CD4-positive, alpha-beta memory T cell (primary cell): ENCODE results near the gene IDI2. TPM values are rescaled to one million over a fixed set of nuclear protein-coding genes. Genes with fewer than 3 reads are reported as not detected.
A peak's percentile ranks its signal among the peaks of the same experiment; 100 is the strongest.

Experiments
- CTCF ChIA-PET: fragments of 350-600 bp; sonication (Branson Sonifier 250); formaldehyde crosslinking; loops from one replicate; lab custom pipeline; 2021; ENCODE audit warnings: inconsistent platforms; ENCODE audit not compliant: partially characterized antibody; lab: Charles Lee
- POLR2A ChIA-PET: fragments of 350-600 bp; sonication (Branson Sonifier 250); formaldehyde crosslinking; loops from one replicate; lab custom pipeline; 2021; ENCODE audit not compliant: partially characterized antibody; lab: Charles Lee
- DNase-seq, 5 donors: peaks; one replicate each; pipeline versions ENCODE4 v3.0.0 to v3.0.0-alpha.2; 2020 to 2022; ENCODE audit warnings: mixed read lengths in 1 of 5
- H3K27ac ChIP-seq: one replicate; pipeline ENCODE4 v1.7.0; 2013; ENCODE audit warnings: low read depth, low read length
- H3K27me3 ChIP-seq: 2 replicates; pipeline ENCODE4 v1.7.0; 2013; ENCODE audit warnings: mild to moderate bottlenecking, low read length, moderate library complexity; ENCODE audit not compliant: insufficient read depth
- H3K36me3 ChIP-seq: 2 replicates; pipeline ENCODE4 v1.7.0; 2013; ENCODE audit warnings: mild to moderate bottlenecking, low read length, moderate library complexity; ENCODE audit not compliant: insufficient read depth
- H3K4me1 ChIP-seq: 2 replicates; pipeline ENCODE4 v1.7.0; 2013; ENCODE audit warnings: mild to moderate bottlenecking, low read length, moderate library complexity; ENCODE audit not compliant: insufficient read depth
- H3K4me3 ChIP-seq, 2 donors: one replicate each; pipeline ENCODE4 v1.7.0; 2013; ENCODE audit warnings: low read length in 2 of 2, mild to moderate bottlenecking in 1 of 2
- H3K9me3 ChIP-seq, 2 donors: one replicate each; pipeline ENCODE4 v1.7.0; 2013; ENCODE audit warnings: low read length in 2 of 2, control low read depth in 1 of 2; ENCODE audit not compliant: control insufficient read depth in 1 of 2
- H3K27ac Mint-ChIP-seq, 7 donors: one replicate each; pipeline ENCODE4 v1.8.0; 2020 to 2021; ENCODE audit warnings: mixed read lengths in 7 of 7, mild to moderate bottlenecking in 6 of 7, inconsistent platforms in 3 of 7, moderate library complexity in 3 of 7
- H3K27me3 Mint-ChIP-seq, 2 donors: one replicate each; pipeline ENCODE4 v1.8.0; 2020 to 2021; ENCODE audit warnings: mixed read lengths in 2 of 2
- H3K36me3 Mint-ChIP-seq, 2 donors: one replicate each; pipeline ENCODE4 v1.8.0; 2020 to 2021; ENCODE audit warnings: mixed read lengths in 2 of 2, inconsistent platforms in 1 of 2, mild to moderate bottlenecking in 1 of 2
- H3K4me1 Mint-ChIP-seq, 4 donors: one replicate each; pipeline ENCODE4 v1.8.0; 2020 to 2021; ENCODE audit warnings: mixed read lengths in 4 of 4, mild to moderate bottlenecking in 1 of 4
- H3K4me3 Mint-ChIP-seq, 8 donors: one replicate each; pipeline ENCODE4 v1.8.0; 2020 to 2021; ENCODE audit warnings: mixed read lengths in 8 of 8, mild to moderate bottlenecking in 7 of 8, moderate library complexity in 6 of 8, inconsistent platforms in 3 of 8
- H3K9me3 Mint-ChIP-seq, 8 donors: one replicate each; pipeline ENCODE4 v1.8.0; 2020 to 2021; ENCODE audit warnings: mixed read lengths in 8 of 8, mild to moderate bottlenecking in 5 of 8, inconsistent platforms in 3 of 8, moderate library complexity in 1 of 8
- intact Hi-C: fragments of 100-400 bp; cut with micrococcal nuclease; formaldehyde crosslinking; loops from one replicate; pipeline ENCODE4 v1.15.1; 2023
- polyA plus RNA-seq, 2 donors: library from polyadenylated mRNA; unstranded; fragments of 300-500 nt; fragmentation: Illumina TruSeq; gene quantifications; one replicate each; pipeline ENCODE4 v1.2.3, GENCODE V29; 2021
- total RNA-seq, 2 experiments: library from RNA; stranded (reverse); gene quantifications; one replicate each; pipeline ENCODE4 v1.2.3, GENCODE V29; 2021

IDI2 gene
- total and polyA plus RNA-seq, 4 experiments from 2014 or later = not detected

DNA sequence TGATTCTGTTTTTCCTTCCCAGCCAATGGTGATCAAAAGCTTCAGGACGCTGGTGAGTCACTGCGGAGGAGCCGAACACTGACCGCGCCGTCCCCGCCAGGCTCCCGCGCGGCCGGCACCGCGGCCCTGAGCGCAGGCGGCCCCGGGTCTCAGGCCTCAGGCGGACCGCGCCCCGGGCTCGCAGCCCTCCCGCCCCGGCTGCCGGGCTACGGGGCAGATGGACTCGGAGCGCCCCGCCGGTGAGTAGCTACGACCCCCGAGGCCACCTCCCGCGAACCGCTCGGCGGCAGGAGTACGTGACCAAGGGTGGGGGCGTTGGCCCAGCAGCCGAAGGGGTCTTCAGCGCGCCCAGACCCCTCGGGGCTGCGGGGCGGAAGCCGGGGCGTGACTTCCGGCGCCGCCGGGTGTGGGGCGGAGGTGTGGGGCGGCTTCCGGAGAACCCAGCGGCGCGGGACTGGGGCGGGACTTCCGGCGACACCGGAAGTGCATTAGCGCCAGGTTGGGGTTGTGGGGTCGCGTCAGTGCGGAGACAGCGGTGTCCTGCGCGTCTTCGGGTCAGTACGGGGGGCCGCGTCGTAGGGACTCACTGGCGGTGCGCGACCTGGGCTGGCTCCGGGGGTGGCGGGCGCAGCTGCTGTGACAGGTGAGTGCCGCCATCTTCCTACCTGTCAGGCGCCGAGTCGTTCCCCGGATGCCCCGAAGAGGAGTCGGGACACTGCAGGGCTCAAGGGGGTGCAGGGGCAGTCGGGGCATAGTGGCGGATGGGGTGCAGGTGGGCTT is 30.9 kb upstream of the IDI2 start, which contains the start of gene WDR37:
WDR37 (plus strand) TSS at position 60 of the 780 bp plus-strand sequence. CDS start 15,771 bp downstream, outside the sequence.
- intact Hi-C loops = loop anchor here (1.0 kb wide), 1 partner anchor 8 kb away; no protein-coding TSS in a partner anchor
- Histone ChIP-seq H3K4me1 (peaks cover 74% of the 10 kb centered on the region), H3K36me3 (peaks cover 18% of the 10 kb centered on the region), H3K27me3 (no peaks in the 10 kb centered on the region), H3K9me3 (no peaks in the 10 kb centered on the region), H3K27ac (peak within 1 kb of the TSS; percentile 98), H3K4me3 (peak within 1 kb of the TSS; percentile 67 to 89)
- ChIA-PET POLR2A (interaction anchor here (1.2 to 3.6 kb wide), 7 partner anchors 8 to 71 kb away, joined by 3 to 22 read pairs (median 6); partner anchors contain the start of genes GTPBP4 and IDI1), CTCF (interaction anchor here (1.5 to 1.6 kb wide), 2 partner anchors 11 to 70 kb away, joined by 3 to 4 read pairs; no protein-coding TSS in a partner anchor)
- Mint-ChIP-seq H3K4me1 (peaks cover 55 to 97% (median 76%) of the 10 kb centered on the region in 4 donors), H3K36me3 (peaks cover 0 to 52% of the 10 kb centered on the region in 2 donors), H3K27ac (peak within 1 kb of the TSS; percentile 93 to 99 (median 95)), H3K27me3 (no peaks in the 10 kb centered on the region), H3K4me3 (peak within 1 kb of the TSS; percentile 94 to 98 (median 96)), H3K9me3 (no peaks in the 10 kb centered on the region)
- DNase-seq = peak; percentile 86 to 89 (median 87)

DNA sequence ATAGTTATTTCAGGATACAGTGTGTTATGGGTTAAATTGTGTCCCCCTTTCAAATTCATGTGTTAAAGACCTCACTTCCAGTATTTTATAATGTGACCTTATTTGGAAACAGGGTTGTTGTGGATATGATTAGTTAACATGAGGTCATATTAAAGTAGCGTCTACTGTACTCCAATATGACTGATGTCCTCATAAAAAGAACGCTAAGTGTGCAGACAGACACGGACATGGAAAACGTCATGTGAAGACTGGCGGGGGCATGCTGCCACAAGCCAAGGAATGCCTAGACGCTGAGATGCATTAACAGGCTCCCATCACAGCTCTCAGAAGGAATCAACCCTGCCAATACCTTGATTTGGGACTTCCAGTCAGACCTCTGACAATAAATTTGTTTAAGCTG is 29.0 kb upstream of the IDI2 start:
- intact Hi-C loops = no loop called here
- Mint-ChIP-seq H3K27me3 (no peaks in the 10 kb centered on the region), H3K36me3 (peaks cover 0 to 53% of the 10 kb centered on the region in 2 donors), H3K27ac (peak overlapping the region; percentile 32 to 99 (median 61)), H3K9me3 (no peaks in the 10 kb centered on the region), H3K4me1 (peaks cover 45 to 97% (median 71%) of the 10 kb centered on the region in 4 donors), H3K4me3 (peak overlapping the region; percentile 11 to 91 (median 70))
- H3K27me3 ChIP-seq = no peaks in the 10 kb centered on the region
- ChIA-PET POLR2A (interaction anchor here (3.6 kb wide), 1 partner anchor 10 kb away, joined by 22 read pairs; no protein-coding TSS in a partner anchor), CTCF (interaction anchor here (1.6 kb wide), 1 partner anchor 10 kb away, joined by 3 read pairs; no protein-coding TSS in a partner anchor)
- H3K9me3 ChIP-seq = no peaks in the 10 kb centered on the region
- H3K4me1 ChIP-seq = peaks cover 74% of the 10 kb centered on the region
- H3K36me3 ChIP-seq = peaks cover 18% of the 10 kb centered on the region
- no peak for DNase-seq
- H3K27ac ChIP-seq = no peak overlapping the region
- H3K4me3 ChIP-seq = no peak overlapping the region

DNA sequence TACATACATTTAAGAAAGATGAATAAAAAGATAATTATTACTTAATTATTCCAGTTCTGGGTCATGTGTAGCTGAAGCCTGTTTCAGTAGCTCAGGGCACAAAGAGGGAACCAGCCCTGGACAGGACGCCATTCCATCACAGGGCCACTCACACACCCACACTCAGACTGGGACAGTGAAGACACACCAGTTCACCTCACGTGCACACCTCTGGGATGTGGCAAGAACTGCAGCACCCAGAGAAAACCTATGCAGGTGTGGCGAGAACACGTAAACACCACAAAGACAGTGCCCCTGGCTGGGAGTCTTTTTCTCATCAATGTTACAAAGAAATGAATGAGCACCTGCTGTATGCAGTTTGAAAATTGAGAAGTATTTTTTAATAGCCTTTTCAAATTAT is 24.9 kb upstream of the IDI2 start:
- intact Hi-C loops = no loop called here
- H3K9me3 Mint-ChIP-seq = peaks cover 0 to 7% (median 0%) of the 10 kb centered on the region in 8 donors

DNA sequence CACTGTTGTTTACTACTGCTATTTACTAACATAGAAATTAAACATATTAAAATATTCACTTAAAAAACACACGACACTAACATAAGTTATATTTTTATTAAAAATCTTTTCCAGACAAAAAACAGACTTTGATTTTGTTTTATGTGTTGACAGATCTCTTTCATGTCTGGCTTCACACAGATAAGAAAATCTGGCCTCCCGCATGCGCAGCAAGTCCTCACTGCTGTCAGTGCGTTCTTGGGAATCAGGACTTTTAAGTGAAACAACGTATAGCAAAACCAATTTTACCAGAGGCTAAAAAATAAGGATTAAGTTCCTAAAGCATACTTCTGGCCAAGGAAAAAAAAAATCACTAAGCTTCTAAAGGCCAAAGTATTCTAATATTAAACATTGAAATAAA is 24.5 kb upstream of the IDI2 start:
- Histone ChIP-seq H3K4me1 (peaks cover 70% of the 10 kb centered on the region), H3K27me3 (no peaks in the 10 kb centered on the region), H3K36me3 (peaks cover 18% of the 10 kb centered on the region), H3K4me3 (peak overlapping the region; percentile 66 to 79), H3K27ac (peak overlapping the region; percentile 96), H3K9me3 (no peaks in the 10 kb centered on the region)
- H3K9me3 Mint-ChIP-seq = peaks cover 0 to 7% (median 0%) of the 10 kb centered on the region in 8 donors
- intact Hi-C loops = no loop called here
- ChIA-PET POLR2A (interaction anchor here (0.9 to 4.2 kb wide), 9 partner anchors 7 to 122 kb away, joined by 3 to 33 read pairs (median 5); partner anchors contain the start of genes GTPBP4, LARP4B and WDR37), CTCF (interaction anchor here (1.0 to 1.5 kb wide), 3 partner anchors 13 to 61 kb away, joined by 3 to 6 read pairs (median 5); no protein-coding TSS in a partner anchor)
- H3K27me3 Mint-ChIP-seq = no peaks in the 10 kb centered on the region
- peak overlapping the region; percentile 92 to 98 (median 95) for H3K4me3 Mint-ChIP-seq
- DNase-seq = peak in 3 of 5 donors; percentile 26 to 51 (median 26)
- H3K27ac Mint-ChIP-seq = peak overlapping the region; percentile 98 to 99 (median 99)
- H3K36me3 Mint-ChIP-seq = peaks cover 0 to 49% of the 10 kb centered on the region in 2 donors
- peaks cover 46 to 90% (median 61%) of the 10 kb centered on the region in 4 donors for H3K4me1 Mint-ChIP-seq

More for the DNA sequence above, 24.9 kb upstream of the IDI2 start:
- no peaks in the 10 kb centered on the region for H3K27me3 ChIP-seq
- H3K27me3 Mint-ChIP-seq = no peaks in the 10 kb centered on the region
- H3K4me1 ChIP-seq = peaks cover 70% of the 10 kb centered on the region
- peak overlapping the region; percentile 96 for H3K27ac ChIP-seq
- ChIA-PET CTCF (interaction anchor here (1.0 to 1.5 kb wide), 3 partner anchors 13 to 61 kb away, joined by 3 to 6 read pairs (median 5); no protein-coding TSS in a partner anchor), POLR2A (interaction anchor here (0.9 to 4.2 kb wide), 6 partner anchors 9 to 123 kb away, joined by 3 to 33 read pairs (median 5); partner anchors contain the start of genes GTPBP4 and LARP4B)
- peak; percentile 45 to 78 (median 61) for DNase-seq
- H3K9me3 ChIP-seq = no peaks in the 10 kb centered on the region
- peaks cover 45 to 90% (median 61%) of the 10 kb centered on the region in 4 donors for H3K4me1 Mint-ChIP-seq
- H3K4me3 ChIP-seq = peak overlapping the region in 1 of 2 donors; percentile 6
- H3K27ac Mint-ChIP-seq = peak overlapping the region; percentile 89 to 99 (median 99)
- H3K36me3 Mint-ChIP-seq = peaks cover 0 to 49% of the 10 kb centered on the region in 2 donors
- H3K4me3 Mint-ChIP-seq = peak overlapping the region; percentile 67 to 98 (median 95)
- peaks cover 18% of the 10 kb centered on the region for H3K36me3 ChIP-seq

DNA sequence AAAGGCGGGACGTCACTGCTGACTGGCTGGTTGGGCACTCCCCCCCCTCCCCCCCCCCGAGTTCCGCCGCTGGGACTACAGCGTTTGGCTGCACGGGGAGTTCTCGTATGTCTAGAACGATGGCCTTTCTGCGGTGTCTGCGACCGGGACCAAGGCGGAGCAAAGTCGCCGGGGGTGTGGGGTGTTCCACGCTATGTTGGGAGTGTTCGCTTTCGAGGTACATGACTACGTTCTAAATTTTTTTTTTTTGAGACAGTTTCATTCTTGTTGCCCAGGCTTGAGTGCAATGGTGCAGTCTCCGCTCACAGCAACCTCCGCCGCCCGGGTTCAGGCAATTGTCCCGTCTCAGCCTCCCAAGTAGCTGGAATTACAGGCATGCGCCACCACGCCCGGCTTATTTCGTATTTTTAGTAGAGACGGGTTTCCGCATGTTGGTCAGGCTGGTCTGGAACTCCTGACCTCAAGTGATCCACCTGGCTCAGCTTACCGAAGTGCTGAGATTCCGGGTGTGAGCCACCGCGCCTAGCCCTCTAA is 23.8 kb upstream of the IDI2 start:
- ChIA-PET POLR2A (interaction anchor here (0.9 to 4.2 kb wide), 18 partner anchors 8 to 121 kb away, joined by 3 to 33 read pairs (median 4); partner anchors contain the start of genes GTPBP4, LARP4B and WDR37), CTCF (interaction anchor here (1.0 to 1.5 kb wide), 3 partner anchors 14 to 62 kb away, joined by 3 to 6 read pairs (median 5); no protein-coding TSS in a partner anchor)
- H3K9me3 Mint-ChIP-seq = peaks cover 0 to 7% (median 0%) of the 10 kb centered on the region in 8 donors
- H3K4me1 Mint-ChIP-seq = peaks cover 46 to 90% (median 61%) of the 10 kb centered on the region in 4 donors
- H3K27ac ChIP-seq = peak overlapping the region; percentile 96
- no peaks in the 10 kb centered on the region for H3K27me3 ChIP-seq
- H3K4me3 Mint-ChIP-seq = peak overlapping the region; percentile 92 to 98 (median 95)
- peak overlapping the region; percentile 66 to 79 for H3K4me3 ChIP-seq
- no peaks in the 10 kb centered on the region for H3K27me3 Mint-ChIP-seq
- no peaks in the 10 kb centered on the region for H3K9me3 ChIP-seq
- H3K36me3 ChIP-seq = peaks cover 18% of the 10 kb centered on the region
- intact Hi-C loops = loop anchor here (1.0 to 10.0 kb wide), 4 partner anchors 13 to 1995 kb away; partner anchors contain the start of genes GTPBP4 and LARP4B
- peaks cover 70% of the 10 kb centered on the region for H3K4me1 ChIP-seq
- peak overlapping the region; percentile 98 to 99 (median 99) for H3K27ac Mint-ChIP-seq
- DNase-seq = no peak
- H3K36me3 Mint-ChIP-seq = peaks cover 0 to 46% of the 10 kb centered on the region in 2 donors

DNA sequence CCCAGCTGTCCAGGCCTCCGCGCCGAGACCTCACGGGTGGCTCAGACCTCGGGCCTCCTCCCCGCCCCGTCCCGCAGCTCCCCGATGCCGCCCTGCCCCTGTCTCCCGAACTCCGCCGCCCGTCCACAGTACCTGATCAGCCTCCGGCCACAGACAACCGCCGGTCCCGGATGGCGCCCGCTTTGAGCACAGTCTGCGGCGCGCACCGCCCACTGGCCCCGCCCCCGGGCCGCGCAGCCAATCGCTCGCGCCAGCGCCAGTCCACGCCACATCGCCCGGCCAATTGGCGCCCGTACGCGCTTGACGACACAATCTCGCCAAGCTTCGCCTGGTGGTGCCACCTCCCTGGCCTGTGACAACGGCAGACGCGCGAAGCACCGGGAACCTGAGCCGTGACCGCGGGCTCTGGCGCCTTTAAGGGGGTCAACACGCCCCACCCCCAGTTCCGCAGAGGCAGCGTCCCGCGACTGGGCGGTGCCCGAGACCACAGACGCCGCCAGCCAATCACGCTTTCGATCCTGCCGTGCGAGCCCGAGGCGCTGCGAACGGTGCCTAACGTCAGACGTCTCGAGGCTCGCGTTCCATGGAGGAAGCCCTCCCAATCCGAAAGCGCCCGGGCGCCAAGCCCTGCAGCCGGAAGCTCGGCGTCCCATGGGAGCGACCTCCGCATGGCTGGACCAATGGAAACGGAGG is 23.2 kb upstream of the IDI2 start, which contains the start of gene IDI1:
IDI1 (minus strand) TSS at position 388 of the 693 bp plus-strand sequence; CDS start at position 272, 116 bp downstream.
- intact Hi-C loops = loop anchor here (1.0 to 10.0 kb wide), 5 partner anchors 7 to 1996 kb away; partner anchors contain the start of genes GTPBP4, LARP4B and WDR37
- Mint-ChIP-seq H3K4me1 (peaks cover 46 to 90% (median 61%) of the 10 kb centered on the region in 4 donors), H3K27me3 (no peaks in the 10 kb centered on the region), H3K9me3 (peaks cover 0 to 7% (median 0%) of the 10 kb centered on the region in 8 donors), H3K27ac (peak within 1 kb of the TSS; percentile 98 to 99 (median 99)), H3K36me3 (peaks cover 0 to 43% of the 10 kb centered on the region in 2 donors), H3K4me3 (peak within 1 kb of the TSS; percentile 92 to 98 (median 95))
- H3K27me3 ChIP-seq = no peaks in the 10 kb centered on the region
- DNase-seq = peak; percentile 97 to 99 (median 98)
- peaks cover 12% of the 10 kb centered on the region for H3K36me3 ChIP-seq
- peak within 1 kb of the TSS; percentile 96 for H3K27ac ChIP-seq
- peaks cover 70% of the 10 kb centered on the region for H3K4me1 ChIP-seq
- peak within 1 kb of the TSS; percentile 66 to 79 for H3K4me3 ChIP-seq
- ChIA-PET POLR2A (interaction anchor here (0.6 to 4.2 kb wide), 20 partner anchors 8 to 121 kb away, joined by 3 to 33 read pairs (median 4); partner anchors contain the start of genes GTPBP4, LARP4B and WDR37), CTCF (interaction anchor here (0.7 to 1.5 kb wide), 3 partner anchors 13 to 61 kb away, joined by 3 to 5 read pairs (median 4); partner anchors contain the start of gene GTPBP4)
- H3K9me3 ChIP-seq = no peaks in the 10 kb centered on the region
